HL-60 (cell line): ENCODE measurements around the gene SNX27.
A peak's percentile ranks its signal among the peaks of the same experiment; 100 is the strongest.

Experiments used
- DNase-seq, 2 experiments: peaks; one replicate each; pipeline ENCODE4 v3.0.0-alpha.2; 2010 to 2020; ENCODE audit warnings: low read depth in 1 of 2, low spot score in 1 of 2
- H3K27ac ChIP-seq: fragments of 250-450 bp; sonication (Bioruptor Pico); replicated peaks from 2 replicates; pipeline ENCODE4 v1.5.1; 2020; ENCODE audit warnings: mild to moderate bottlenecking, moderate library complexity
- H3K27me3 ChIP-seq: fragments of 250-450 bp; sonication (Bioruptor Pico); 2 replicates; pipeline ENCODE4 v1.5.1; 2021; ENCODE audit warnings: mild to moderate bottlenecking, moderate library complexity; ENCODE audit not compliant: insufficient read depth, poor library complexity, severe bottlenecking
- H3K4me3 ChIP-seq: replicated peaks from 2 replicates; pipeline ENCODE4 v1.5.1; 2011; ENCODE audit warnings: mild to moderate bottlenecking, control low read depth, low read length; ENCODE audit not compliant: insufficient read depth
- GABPA ChIP-seq: IDR thresholded peaks from 2 replicates; pipeline ENCODE4 v1.6.1; 2012; ENCODE audit warnings: low read depth
- POLR2AphosphoS5 ChIP-seq: IDR thresholded peaks from 2 replicates; pipeline ENCODE4 v1.6.1; 2012; ENCODE audit warnings: low read depth
- SPI1 ChIP-seq: IDR thresholded peaks from 2 replicates; pipeline ENCODE4 v1.6.1; 2012; ENCODE audit warnings: low read depth, mild to moderate bottlenecking, borderline replicate concordance
- TF ChIP-seq, protein P1 (sequence below): IDR thresholded peaks from one replicate; pipeline ENCODE4 v1.5.1; 2011; ENCODE audit warnings: low read length, control low read depth, inconsistent platforms; ENCODE audit not compliant: insufficient read depth
- TF ChIP-seq, protein P2 (sequence below): IDR thresholded peaks from 2 replicates; pipeline ENCODE4 v1.6.1; 2012; ENCODE audit warnings: low read depth; ENCODE audit not compliant: insufficient replicate concordance

Gene SNX27

DNA sequence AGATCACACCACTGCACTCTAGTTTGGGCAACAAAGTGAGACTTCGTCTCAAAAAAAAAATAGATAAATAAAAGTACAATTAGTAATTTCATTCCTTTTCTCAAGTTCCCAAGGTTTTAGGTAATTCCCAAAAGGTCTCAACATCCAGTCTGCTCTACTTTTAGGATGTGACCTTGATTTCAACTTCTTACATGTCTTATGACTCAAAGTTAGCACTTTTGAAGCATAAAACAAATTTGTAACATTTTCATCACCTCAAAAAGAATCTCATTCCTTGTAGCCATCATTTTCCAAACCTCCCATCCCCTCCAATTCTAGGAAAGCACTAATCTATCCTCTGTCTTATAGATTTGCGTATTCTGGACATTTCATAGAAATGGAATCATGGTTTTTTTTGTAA lies 32.2 kb downstream of the SNX27 start:
- Histone ChIP-seq H3K27ac (no peak overlapping the region), H3K4me3 (no peak overlapping the region), H3K27me3 (no peaks in the 10 kb centered on the region)
- no peak for DNase-seq
- no peak for TF ChIP-seq SPI1
- no peak for TF ChIP-seq POLR2AphosphoS5
- TF ChIP-seq, protein P1, sequence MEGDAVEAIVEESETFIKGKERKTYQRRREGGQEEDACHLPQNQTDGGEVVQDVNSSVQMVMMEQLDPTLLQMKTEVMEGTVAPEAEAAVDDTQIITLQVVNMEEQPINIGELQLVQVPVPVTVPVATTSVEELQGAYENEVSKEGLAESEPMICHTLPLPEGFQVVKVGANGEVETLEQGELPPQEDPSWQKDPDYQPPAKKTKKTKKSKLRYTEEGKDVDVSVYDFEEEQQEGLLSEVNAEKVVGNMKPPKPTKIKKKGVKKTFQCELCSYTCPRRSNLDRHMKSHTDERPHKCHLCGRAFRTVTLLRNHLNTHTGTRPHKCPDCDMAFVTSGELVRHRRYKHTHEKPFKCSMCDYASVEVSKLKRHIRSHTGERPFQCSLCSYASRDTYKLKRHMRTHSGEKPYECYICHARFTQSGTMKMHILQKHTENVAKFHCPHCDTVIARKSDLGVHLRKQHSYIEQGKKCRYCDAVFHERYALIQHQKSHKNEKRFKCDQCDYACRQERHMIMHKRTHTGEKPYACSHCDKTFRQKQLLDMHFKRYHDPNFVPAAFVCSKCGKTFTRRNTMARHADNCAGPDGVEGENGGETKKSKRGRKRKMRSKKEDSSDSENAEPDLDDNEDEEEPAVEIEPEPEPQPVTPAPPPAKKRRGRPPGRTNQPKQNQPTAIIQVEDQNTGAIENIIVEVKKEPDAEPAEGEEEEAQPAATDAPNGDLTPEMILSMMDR: no peak

DNA sequence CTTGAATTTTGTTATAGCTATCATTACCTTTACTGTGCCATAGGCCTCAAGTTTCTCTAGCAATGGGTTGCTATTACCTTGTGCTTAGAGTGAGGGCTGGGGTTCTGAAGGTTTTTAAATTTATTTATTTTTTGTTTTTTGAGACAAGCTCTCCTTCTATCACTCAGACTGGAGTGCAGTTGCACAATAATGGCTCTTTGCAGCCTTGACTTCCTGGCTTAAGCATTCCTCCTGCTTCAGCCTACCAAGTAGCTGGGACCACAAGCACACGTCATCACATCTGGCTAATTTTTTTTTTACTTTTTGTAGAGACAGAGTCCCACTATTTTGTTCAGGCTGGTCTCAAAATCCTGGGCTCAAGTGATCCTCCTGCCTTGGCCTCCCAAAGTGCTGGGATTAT lies 41.5 kb downstream of the SNX27 start:
- no peak for TF ChIP-seq GABPA
- TF ChIP-seq SPI1: no peak
- TF ChIP-seq, protein P1: no peak
- TF ChIP-seq, protein P2, sequence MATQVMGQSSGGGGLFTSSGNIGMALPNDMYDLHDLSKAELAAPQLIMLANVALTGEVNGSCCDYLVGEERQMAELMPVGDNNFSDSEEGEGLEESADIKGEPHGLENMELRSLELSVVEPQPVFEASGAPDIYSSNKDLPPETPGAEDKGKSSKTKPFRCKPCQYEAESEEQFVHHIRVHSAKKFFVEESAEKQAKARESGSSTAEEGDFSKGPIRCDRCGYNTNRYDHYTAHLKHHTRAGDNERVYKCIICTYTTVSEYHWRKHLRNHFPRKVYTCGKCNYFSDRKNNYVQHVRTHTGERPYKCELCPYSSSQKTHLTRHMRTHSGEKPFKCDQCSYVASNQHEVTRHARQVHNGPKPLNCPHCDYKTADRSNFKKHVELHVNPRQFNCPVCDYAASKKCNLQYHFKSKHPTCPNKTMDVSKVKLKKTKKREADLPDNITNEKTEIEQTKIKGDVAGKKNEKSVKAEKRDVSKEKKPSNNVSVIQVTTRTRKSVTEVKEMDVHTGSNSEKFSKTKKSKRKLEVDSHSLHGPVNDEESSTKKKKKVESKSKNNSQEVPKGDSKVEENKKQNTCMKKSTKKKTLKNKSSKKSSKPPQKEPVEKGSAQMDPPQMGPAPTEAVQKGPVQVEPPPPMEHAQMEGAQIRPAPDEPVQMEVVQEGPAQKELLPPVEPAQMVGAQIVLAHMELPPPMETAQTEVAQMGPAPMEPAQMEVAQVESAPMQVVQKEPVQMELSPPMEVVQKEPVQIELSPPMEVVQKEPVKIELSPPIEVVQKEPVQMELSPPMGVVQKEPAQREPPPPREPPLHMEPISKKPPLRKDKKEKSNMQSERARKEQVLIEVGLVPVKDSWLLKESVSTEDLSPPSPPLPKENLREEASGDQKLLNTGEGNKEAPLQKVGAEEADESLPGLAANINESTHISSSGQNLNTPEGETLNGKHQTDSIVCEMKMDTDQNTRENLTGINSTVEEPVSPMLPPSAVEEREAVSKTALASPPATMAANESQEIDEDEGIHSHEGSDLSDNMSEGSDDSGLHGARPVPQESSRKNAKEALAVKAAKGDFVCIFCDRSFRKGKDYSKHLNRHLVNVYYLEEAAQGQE: no peak
- no peak for TF ChIP-seq POLR2AphosphoS5
- DNase-seq: peak; percentile 66 to 89
- no peaks in the 10 kb centered on the region for H3K27me3 ChIP-seq

DNA sequence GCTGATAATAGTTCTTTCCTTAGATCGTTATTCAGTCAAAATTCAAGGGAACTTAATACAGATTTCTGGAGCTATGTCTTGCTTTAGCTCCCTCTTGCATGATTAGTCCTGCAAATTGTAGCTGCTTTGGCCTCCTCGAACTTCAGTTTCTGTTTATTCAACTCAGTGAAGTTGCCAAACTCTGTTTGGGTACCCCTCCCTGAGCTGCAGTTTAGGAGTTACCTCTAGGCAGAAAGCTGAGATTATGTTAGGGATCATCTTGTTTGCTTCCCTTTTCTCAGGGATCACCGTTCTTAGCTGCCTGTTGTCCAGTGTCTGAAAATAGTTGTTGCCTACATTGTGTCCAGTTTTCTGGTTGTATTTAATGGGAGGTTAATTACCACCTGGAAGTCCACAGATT lies 43.5 kb downstream of the SNX27 start:
- Histone ChIP-seq H3K4me3 (no peak overlapping the region), H3K27me3 (no peaks in the 10 kb centered on the region), H3K27ac (peak overlapping the region; percentile 71)
- TF ChIP-seq GABPA (no peak), SPI1 (no peak), POLR2AphosphoS5 (no peak)
- TF ChIP-seq, protein P2: no peak
- TF ChIP-seq, protein P1: no peak
- peak in 1 of 2 experiments; percentile 41 for DNase-seq

More for the DNA sequence above, 41.5 kb downstream of the SNX27 start:
- H3K27ac ChIP-seq: peak overlapping the region; percentile 71
- no peak overlapping the region for H3K4me3 ChIP-seq

DNA sequence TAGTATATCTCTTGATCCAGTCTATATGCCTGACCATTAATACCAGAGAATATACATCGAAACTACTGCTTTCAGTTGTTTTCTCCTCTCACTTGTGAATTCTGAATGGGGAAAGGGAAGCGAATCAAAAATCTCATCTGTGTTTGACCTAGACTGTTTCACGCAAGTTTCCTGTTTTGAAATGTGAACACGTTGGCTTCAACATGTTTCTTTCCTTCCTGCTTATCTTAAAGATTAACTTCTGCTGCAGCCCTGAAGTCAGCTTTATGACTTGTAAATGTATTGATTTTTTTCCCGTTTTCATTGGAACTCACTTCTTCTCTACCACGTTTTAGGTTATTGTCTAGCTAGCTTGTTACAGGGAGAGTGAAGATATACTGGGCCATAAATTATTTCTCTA lies 49.9 kb downstream of the SNX27 start:
- peak overlapping the region; percentile 63 for H3K27ac ChIP-seq
- DNase-seq: peak in 1 of 2 experiments; percentile 67
- TF ChIP-seq, protein P1: no peak
- TF ChIP-seq SPI1 (peak; percentile 32; the same call in 1 of the 2 replicates), POLR2AphosphoS5 (peak; percentile 41; the same call in 1 of the 2 replicates), GABPA (peak; percentile 31; the same call in 1 of the 2 replicates)
- H3K27me3 ChIP-seq: no peaks in the 10 kb centered on the region
- H3K4me3 ChIP-seq: no peak overlapping the region
